DMS153 treated with DMSO at 0.1 percent for 48 hours (cell line): ENCODE results near the gene PLPPR1.

ENCODE experiments used
- DNase-seq: peaks from one replicate; lab custom pipeline; 2025; ENCODE audit not compliant: unreplicated experiment; lab: John Stamatoyannopoulos, UW

Gene PLPPR1

GRCh38 chr9:101028346-101029314, at the start of gene PLPPR1:
PLPPR1 (plus strand) TSS chr9:101028727.
- peak; percentile 76 for DNase-seq

- no peak for DNase-seq
Observed at GRCh38 chr9:100989731-100990130, 38.8 kb upstream of the PLPPR1 start.

GRCh38 chr9:100990605-100991381, 37.7 kb upstream of the PLPPR1 start:
- no peak for DNase-seq

- DNase-seq: no peak
Observed at GRCh38 chr9:100992632-100993031, 35.9 kb upstream of the PLPPR1 start.

- no peak for DNase-seq
Observed at GRCh38 chr9:100999906-101000544, 28.5 kb upstream of the PLPPR1 start.

- no peak for DNase-seq
Observed at GRCh38 chr9:101005246-101005645, 23.3 kb upstream of the PLPPR1 start.

GRCh38 chr9:101014566-101014965, 14.0 kb upstream of the PLPPR1 start:
- no peak for DNase-seq

- DNase-seq: no peak
Observed at GRCh38 chr9:101018467-101018866, 10.1 kb upstream of the PLPPR1 start.

- DNase-seq: no peak
Observed at GRCh38 chr9:101022704-101023103, 5.8 kb upstream of the PLPPR1 start.

- DNase-seq: no peak
Observed at GRCh38 chr9:101025940-101026339, 2.6 kb upstream of the PLPPR1 start.

- DNase-seq: peak; percentile 57
Observed at GRCh38 chr9:101026824-101027223, 1.7 kb upstream of the PLPPR1 start.

- DNase-seq: no peak
Observed at GRCh38 chr9:101027236-101027635, 1.3 kb upstream of the PLPPR1 start.

- DNase-seq: no peak
Observed at GRCh38 chr9:101027733-101028345, 688 bp upstream of the PLPPR1 start.

GRCh38 chr9:101029315-101030085, 973 bp downstream of the PLPPR1 start:
- no peak for DNase-seq

- no peak for DNase-seq
Observed at GRCh38 chr9:101030086-101030391, 1.5 kb downstream of the PLPPR1 start.

GRCh38 chr9:101032426-101032825, 3.9 kb downstream of the PLPPR1 start:
- DNase-seq: no peak

- DNase-seq: no peak
Observed at GRCh38 chr9:101034222-101034621, 5.7 kb downstream of the PLPPR1 start.

GRCh38 chr9:101035098-101035497, 6.6 kb downstream of the PLPPR1 start:
- DNase-seq: no peak

GRCh38 chr9:101037430-101037829, 8.9 kb downstream of the PLPPR1 start:
- DNase-seq: no peak

- no peak for DNase-seq
Observed at GRCh38 chr9:101038488-101038887, 10.0 kb downstream of the PLPPR1 start.
